GM19035 (cell line): ENCODE data around the gene NDUFAF2.
A peak's percentile ranks its signal among the peaks of the same experiment; 100 is the strongest.
"Not testable (repeated sequence)": the region's sequence is repeated elsewhere in the genome, so short reads cannot be mapped to it uniquely, and the experiment has no call there.

ENCODE experiments used
- ATAC-seq: cut with Tn5 transposase; IDR thresholded peaks from one replicate; pipeline ENCODE4 v1.9.1; 2021; ENCODE audit not compliant: unreplicated experiment

Gene NDUFAF2

GRCh38 chr5:61047346-61047745, 102.3 kb downstream of the NDUFAF2 start:
- ATAC-seq = no peak

GRCh38 chr5:61048534-61048933, 103.5 kb downstream of the NDUFAF2 start:
- ATAC-seq = no peak

GRCh38 chr5:61050292-61050691, 105.3 kb downstream of the NDUFAF2 start:
- ATAC-seq = no peak

DNA sequence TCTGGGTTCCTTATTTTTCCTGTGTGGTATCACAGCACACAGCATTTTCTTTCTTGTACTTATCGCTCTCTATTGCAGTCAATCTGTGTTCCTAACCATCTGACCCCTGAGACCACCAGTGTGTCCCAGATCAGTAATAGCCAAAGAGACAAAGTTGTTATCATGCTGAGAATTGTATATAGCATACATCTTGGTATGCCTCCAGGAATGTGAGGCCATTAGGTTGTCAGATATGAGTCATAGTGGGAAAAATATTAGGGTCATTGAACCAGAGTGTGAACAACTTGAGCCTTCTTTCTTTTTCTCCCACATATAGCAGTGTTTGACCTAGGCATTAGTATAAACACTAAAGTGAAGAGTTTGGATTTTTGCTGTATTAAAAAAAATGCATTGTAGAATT, 106.3 kb downstream of the NDUFAF2 start:
- ATAC-seq = no peak

- no peak for ATAC-seq
These were observed 107.9 kb downstream of the NDUFAF2 start for GRCh38 chr5:61052882-61053281.

DNA sequence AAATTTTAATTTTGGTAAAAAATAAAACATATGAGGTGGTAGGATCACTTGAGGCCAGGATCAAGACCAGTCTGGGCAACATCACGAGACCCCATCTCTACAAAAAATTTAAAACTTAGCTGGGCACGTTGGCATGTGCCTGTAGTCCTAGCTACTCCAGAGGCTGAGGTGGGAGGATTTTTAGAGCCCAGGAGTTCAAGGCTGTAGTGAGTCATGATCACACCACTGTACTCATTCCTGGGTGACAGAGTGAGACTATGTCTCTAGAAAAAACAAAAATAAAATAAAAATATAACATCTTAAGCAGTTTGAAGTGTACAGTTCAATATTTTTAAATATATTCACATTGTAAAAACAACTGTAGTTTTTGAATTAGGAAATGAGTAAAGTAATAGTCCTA, 108.9 kb downstream of the NDUFAF2 start:
- ATAC-seq = no peak

- ATAC-seq = peak; percentile 60
These were observed 110.5 kb downstream of the NDUFAF2 start for GRCh38 chr5:61055434-61056006.

DNA sequence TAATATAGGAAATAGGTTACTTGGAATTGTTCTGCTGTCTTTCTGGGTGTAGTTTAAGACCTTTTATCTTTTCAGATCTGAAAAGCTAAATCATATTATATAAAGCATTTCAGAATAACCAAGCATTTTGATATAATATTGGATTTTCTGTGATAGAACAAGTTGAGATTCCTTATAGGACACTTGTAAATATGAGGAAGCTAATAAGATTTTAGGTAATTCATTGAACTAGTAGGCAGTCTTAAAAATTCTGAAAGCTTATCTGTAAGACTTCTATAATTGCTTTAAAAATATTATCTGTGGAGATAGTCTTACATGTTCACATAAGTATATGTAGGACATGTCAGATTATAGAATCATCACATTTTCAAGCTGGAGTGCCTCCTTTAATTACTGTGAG, 114.5 kb downstream of the NDUFAF2 start:
- ATAC-seq = no peak

- ATAC-seq = no peak
These were observed 124.1 kb downstream of the NDUFAF2 start for GRCh38 chr5:61069150-61069549.

GRCh38 chr5:61071526-61071925, 126.5 kb downstream of the NDUFAF2 start:
- no peak for ATAC-seq

DNA sequence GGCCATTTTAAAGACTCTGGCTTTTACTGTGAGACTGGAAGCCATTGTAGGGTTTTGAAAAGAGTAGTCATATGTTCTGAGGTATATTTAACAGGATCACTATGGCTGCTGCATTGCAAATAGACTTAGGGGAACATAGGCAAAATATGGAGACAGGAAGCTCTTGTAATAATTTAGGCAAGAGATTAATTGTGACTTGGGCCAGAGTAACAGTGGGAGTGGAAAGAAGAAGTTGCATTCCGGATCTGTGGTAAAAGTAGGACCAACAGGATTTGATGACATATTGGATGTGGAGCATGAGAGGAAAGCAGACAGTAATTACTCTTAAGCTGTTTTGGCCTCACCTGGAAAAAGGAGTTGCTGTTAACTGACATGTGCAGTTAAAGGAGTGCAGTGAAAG, 131.6 kb downstream of the NDUFAF2 start:
- ATAC-seq = no peak

GRCh38 chr5:61081741-61082140, 136.7 kb downstream of the NDUFAF2 start:
- no peak for ATAC-seq

GRCh38 chr5:61082516-61083280, 137.7 kb downstream of the NDUFAF2 start:
- no peak for ATAC-seq

DNA sequence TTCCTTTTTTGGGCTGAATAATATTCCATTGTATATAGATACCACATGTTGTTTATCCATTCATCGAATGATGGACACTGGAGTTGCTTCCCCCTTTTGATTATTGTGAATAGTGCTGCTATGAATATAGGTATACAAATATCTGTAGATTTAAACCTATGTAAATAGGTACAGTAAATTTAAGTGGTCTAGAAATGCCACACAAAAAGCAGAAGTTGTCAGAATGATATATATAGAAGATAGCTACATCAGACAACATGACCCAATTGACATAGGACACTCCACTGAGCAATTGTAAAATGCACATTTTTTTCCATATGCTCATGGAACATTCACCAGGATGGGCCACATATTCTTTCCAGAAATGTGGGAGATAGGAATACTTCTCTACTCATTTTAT, 139.7 kb downstream of the NDUFAF2 start:
- ATAC-seq = no peak

DNA sequence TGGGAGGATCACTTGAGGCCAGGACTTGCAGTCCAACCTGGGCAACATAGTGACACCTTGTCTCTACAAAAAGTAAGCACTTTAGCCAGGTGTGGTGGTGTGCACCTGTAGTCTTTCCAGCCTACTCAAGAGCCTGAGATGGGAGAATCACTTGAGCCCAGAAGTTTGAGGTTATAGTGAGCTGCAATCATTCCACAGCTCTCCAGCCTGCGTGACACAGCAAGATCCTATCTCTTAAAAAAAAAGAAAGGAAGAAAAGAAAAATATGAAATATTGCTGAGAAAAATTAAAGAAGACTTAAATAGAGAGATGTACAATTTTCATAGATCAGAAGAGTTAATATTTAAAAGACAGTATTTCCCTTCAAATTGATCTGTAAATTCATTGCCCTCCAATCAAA, 140.9 kb downstream of the NDUFAF2 start:
- no peak for ATAC-seq

- ATAC-seq = no peak
These were observed 142.9 kb downstream of the NDUFAF2 start for GRCh38 chr5:61087921-61088320.

GRCh38 chr5:61089351-61089750, 144.3 kb downstream of the NDUFAF2 start:
- no peak for ATAC-seq

DNA sequence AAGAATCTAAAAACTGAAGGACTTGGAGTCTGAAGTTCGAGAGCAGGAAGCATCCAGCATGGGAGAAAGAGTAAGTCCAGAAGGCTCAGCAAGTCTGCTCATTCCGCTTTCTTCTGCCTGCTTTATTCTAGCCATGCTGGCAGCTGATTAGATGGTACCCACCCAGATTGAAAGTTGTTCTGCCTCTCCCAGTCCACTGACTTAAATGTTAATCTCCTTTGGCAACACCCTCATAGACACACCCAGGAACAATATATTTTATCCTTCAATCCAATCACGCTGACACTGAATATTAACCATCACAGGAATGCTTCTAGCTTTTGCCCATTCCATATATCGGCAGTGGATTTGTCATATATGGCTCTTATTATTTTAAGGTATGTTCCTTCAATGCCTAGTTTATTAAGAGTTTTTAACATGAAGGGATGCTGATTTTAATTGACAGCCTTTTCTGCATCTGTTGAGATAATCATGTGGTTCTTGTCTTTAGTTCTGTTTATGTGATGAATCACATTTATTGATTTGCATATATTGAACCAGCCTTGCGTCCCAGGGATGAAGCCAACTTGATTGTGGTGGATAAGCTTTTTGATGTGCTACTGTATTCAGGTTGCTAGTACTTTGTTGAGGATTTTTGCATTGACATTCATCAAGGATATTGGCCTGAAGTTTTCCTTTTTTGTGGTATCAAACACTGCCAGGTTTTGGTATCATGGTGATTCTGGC, 148.2 kb downstream of the NDUFAF2 start:
- ATAC-seq = not testable (repeated sequence)

DNA sequence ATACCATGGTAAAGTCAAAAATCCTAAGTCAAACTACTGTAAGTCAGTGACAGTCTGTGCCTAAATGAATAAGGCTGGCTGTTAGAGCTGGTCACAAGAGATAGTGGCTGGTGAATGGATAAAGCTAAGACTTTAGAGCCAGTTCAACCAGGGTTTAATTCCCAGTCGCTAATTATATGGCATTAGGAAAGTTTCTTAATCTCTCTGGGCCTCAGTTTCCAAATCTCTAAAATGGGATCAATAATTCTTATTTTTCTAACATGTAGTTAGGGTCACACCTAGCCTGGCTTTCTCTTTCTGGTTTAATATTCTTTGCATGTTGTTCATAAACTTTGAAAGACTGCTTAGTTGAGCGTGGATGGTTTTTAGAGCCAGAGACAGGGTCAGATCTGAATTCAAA, 152.5 kb downstream of the NDUFAF2 start:
- no peak for ATAC-seq

GRCh38 chr5:61098251-61098995, 153.4 kb downstream of the NDUFAF2 start:
- no peak for ATAC-seq

DNA sequence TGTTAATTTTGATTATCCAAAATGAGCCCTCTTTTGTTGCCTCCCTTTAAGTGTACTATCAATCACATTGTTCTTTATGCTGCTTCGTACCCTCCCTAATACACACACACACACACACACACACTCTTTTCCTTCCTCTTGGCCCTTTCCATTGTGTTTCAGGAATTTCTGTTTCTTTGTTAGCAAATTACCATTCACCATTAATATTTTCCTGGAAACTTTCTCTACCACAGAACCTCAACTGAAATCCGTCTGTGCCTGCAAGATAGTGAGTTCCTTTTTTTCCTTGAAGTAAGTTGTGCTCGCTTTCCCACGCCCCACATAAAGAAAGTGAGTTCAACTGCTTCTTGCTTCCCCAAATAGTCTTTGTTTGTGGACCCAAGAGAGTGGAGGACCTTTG, 155.4 kb downstream of the NDUFAF2 start:
- no peak for ATAC-seq
